H7 (cell line): Measurements from ENCODE around the gene APOL4. TPM values are rescaled to one million over a fixed set of nuclear protein-coding genes. Genes with fewer than 3 reads are reported as not detected.
A peak's percentile ranks its signal among the peaks of the same experiment; 100 is the strongest.
"Not testable (repeated sequence)": the region's sequence is repeated elsewhere in the genome, so short reads cannot be mapped to it uniquely, and the experiment has no call there.

Experiments
- DNase-seq: peaks from one replicate; pipeline ENCODE4 v3.0.0; 2012
- H3K27me3 ChIP-seq: 2 replicates; pipeline ENCODE4 v1.6.0; 2011; ENCODE audit warnings: mild to moderate bottlenecking, low read length; ENCODE audit not compliant: control insufficient read depth, insufficient read depth
- H3K36me3 ChIP-seq: replicated peaks from 2 replicates; pipeline ENCODE4 v1.5.1; 2011; ENCODE audit warnings: low read length; ENCODE audit not compliant: control insufficient read depth, insufficient read depth
- H3K4me3 ChIP-seq: 2 replicates; pipeline ENCODE4 v1.5.1; 2011; ENCODE audit warnings: low read depth, mild to moderate bottlenecking, control low read depth, low read length, moderate library complexity; ENCODE audit not compliant: insufficient read depth
- total RNA-seq: library from RNA; depleted of rRNA; stranded (reverse); fragments of >200 nt; shearing (Covaris generic); gene quantifications from 2 replicates; pipeline ENCODE4 v1.2.3, GENCODE V29; 2014

APOL4 gene
- total RNA-seq, 1 experiment from 2014 or later: not detected

GRCh38 chr22:36223504-36223903, 21.9 kb upstream of the APOL4 start:
- Histone ChIP-seq H3K4me3 (no peak overlapping the region), H3K27me3 (no peaks in the 10 kb centered on the region), H3K36me3 (peaks cover 3% of the 10 kb centered on the region)
- DNase-seq: no peak

DNA sequence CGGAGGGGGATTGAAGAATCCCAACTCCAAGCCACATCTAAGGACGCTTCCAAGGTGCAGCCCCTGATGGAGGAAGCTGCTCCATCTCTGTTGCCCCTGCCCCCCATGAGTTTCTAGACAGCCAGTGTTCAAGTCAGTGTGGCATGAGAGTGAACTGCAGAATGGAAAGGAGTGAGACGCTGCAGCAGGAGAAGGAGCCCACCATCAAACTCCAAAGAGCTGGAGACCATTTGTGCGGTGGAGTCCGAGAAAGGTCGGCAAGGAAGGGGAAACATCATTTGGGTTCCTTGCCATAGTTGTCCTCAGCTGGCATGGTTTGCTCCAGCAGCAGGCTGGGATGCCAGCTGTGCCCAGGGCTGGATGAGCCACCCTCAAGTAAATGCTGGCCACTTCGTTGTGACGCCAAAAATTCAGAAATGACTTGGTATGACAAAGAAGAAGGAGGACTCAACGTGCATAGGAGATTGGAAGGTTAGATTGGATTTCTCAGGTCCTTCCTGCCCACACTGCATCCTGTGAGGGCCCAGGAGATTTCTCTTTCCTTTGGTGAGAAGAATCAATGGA, 21.4 kb upstream of the APOL4 start:
- peaks cover 3% of the 10 kb centered on the region for H3K36me3 ChIP-seq
- no peaks in the 10 kb centered on the region for H3K27me3 ChIP-seq
- DNase-seq: no peak
- no peak overlapping the region for H3K4me3 ChIP-seq

- Histone ChIP-seq H3K27me3 (no peaks in the 10 kb centered on the region), H3K36me3 (no peaks in the 10 kb centered on the region), H3K4me3 (no peak overlapping the region)
- DNase-seq: peak; percentile 67
Measured at GRCh38 chr22:36221799-36222751, 20.5 kb upstream of the APOL4 start.

DNA sequence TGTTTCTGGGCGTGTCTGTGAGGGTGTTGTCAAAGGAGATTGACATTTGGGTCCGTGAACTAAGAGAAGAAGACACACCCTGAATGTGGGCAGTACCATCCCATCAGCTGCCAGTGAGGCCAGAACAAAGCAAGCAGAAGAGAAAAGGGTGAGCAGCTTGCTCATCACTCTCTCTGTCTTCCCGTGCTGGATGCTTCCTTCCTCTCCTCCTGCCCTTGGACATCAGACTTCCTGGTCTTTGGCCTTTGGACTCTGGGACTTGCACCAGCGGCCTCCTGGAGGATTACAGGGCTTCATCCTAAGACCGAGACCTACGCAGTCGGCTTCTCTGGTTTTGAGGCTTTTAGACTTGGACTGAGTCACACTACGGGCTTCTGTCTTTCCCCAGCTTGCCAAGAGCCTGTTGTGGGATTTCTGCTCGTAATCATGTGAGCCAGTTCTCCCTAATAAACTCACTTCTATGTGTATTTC, 18.9 kb upstream of the APOL4 start:
- DNase-seq: no peak
- Histone ChIP-seq H3K4me3 (no peak overlapping the region), H3K27me3 (no peaks in the 10 kb centered on the region), H3K36me3 (no peaks in the 10 kb centered on the region)

GRCh38 chr22:36218648-36219193, 17.1 kb upstream of the APOL4 start:
- Histone ChIP-seq H3K36me3 (no peaks in the 10 kb centered on the region), H3K4me3 (no peak overlapping the region), H3K27me3 (no peaks in the 10 kb centered on the region)
- DNase-seq: no peak

DNA sequence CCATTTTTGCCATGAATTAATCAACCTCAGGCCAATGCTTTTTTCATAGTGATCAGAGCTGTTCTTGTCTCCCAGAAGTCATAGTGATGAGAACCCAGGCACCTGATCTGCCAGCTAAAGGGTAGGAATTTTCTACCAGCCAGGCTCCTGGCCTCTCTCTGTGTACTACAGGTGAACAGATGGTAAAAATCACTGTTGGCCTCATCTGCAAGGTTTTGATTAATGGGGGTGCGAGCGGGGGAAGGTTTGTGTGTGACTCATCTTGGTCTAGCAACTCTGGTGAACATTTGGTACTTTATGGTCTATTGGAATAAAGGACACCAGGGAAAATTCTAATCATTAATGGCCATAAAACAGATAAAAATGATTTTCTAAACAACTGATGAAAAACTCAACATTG, 14.4 kb upstream of the APOL4 start:
- Histone ChIP-seq H3K36me3 (no peaks in the 10 kb centered on the region), H3K4me3 (no peak overlapping the region), H3K27me3 (no peaks in the 10 kb centered on the region)
- no peak for DNase-seq

DNA sequence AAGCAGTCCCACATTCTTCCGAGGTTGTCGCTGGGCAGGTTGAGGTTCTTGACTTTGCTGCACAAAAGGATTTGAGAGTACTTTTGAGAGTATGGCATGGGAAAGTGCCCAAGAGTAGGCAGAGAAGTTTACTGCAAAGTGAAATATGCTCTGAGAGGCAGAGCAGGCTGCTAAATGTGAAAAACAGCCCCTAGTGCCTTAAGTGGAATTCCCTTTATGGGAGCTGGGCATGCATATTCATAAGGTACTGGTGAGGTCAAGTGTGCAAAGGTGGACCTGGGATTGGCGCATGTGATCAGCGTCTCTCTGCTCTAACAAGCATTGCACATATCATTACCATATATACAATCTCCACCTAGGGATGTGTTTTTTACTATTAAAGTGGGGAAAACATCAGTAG, 12.0 kb upstream of the APOL4 start:
- no peak for DNase-seq
- Histone ChIP-seq H3K27me3 (no peaks in the 10 kb centered on the region), H3K4me3 (no peak overlapping the region), H3K36me3 (no peaks in the 10 kb centered on the region)

GRCh38 chr22:36212901-36213300, 11.3 kb upstream of the APOL4 start:
- no peaks in the 10 kb centered on the region for H3K36me3 ChIP-seq
- H3K4me3 ChIP-seq: no peak overlapping the region
- DNase-seq: no peak
- H3K27me3 ChIP-seq: no peaks in the 10 kb centered on the region

DNA sequence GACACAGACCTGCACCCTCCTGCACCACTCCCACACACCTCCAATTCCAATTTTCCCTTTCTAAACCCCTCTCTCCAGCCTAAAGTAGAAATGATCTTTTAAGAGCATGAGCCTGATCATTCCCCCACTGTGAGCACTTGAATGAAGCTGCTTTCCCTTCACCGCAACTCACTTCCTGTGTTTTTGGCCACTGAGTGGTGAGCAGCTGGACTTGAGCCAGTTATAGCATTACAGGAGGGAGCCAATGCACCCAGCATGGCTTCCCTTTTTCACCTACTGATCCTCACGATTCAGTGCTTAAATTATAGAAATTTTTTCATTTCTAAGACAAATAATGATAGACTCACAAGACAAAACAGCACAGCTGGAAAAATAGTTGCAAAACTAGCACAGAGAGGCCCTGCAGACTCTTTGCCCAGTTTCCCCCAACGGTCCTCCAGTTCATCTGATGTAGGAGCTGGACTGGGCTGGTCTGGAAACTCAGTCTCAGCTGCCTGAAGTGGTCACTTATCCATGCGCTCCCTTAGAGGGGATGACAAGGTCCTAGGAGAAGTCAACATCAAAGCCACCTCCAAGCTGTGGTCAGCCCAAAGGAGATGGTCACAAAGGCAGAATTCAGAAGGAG, 9.7 kb upstream of the APOL4 start:
- H3K4me3 ChIP-seq: no peak overlapping the region
- H3K36me3 ChIP-seq: no peaks in the 10 kb centered on the region
- no peaks in the 10 kb centered on the region for H3K27me3 ChIP-seq
- no peak for DNase-seq

DNA sequence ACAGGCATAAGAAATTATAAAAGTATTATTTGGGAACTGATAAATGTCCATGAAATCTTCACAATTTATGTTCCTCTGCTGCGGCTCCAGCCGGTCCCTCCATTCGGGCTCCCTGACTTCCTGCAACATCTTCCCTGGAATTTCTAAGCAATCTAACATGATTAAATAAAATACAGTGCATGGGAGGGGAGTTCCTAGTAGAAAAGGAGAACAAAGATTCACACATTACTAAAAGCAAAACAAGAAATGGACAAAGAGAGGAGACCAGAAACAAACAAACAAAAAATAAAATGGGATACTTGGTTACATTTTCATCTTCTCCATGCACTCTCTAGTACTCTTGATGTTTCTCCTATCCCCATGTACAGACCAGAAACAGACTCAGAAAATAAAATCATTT, 8.6 kb upstream of the APOL4 start:
- no peaks in the 10 kb centered on the region for H3K36me3 ChIP-seq
- no peak for DNase-seq
- H3K27me3 ChIP-seq: no peaks in the 10 kb centered on the region
- H3K4me3 ChIP-seq: no peak overlapping the region

GRCh38 chr22:36209488-36209908, 7.9 kb upstream of the APOL4 start:
- not testable (repeated sequence) for H3K27me3 ChIP-seq, H3K4me3 ChIP-seq, DNase-seq, H3K36me3 ChIP-seq

GRCh38 chr22:36208914-36209313, 7.3 kb upstream of the APOL4 start:
- Histone ChIP-seq H3K27me3 (no peaks in the 10 kb centered on the region), H3K36me3 (no peaks in the 10 kb centered on the region), H3K4me3 (no peak overlapping the region)
- DNase-seq: no peak

GRCh38 chr22:36208162-36208765, 6.7 kb upstream of the APOL4 start:
- Histone ChIP-seq H3K4me3 (no peak overlapping the region), H3K36me3 (no peaks in the 10 kb centered on the region), H3K27me3 (no peaks in the 10 kb centered on the region)
- no peak for DNase-seq

DNA sequence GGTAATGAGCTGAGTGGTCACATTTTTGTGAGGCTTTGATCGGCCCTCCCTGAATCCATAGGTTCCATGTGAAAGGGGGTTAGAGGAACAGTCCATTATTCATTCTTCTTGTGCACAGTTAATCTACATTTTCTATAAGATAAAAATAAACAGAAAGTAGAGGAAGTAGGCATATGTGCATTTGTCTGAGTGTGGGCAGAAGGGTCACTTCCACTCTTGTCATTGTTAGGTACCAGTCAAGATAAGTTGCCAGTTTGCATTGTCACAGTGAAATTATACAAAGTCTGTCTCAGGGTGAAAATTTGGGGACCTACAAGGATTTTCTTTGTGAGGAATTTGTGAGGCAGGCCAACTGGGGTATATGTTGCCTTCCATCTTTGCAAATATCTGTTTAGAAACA, 4.6 kb upstream of the APOL4 start:
- Histone ChIP-seq H3K36me3 (no peaks in the 10 kb centered on the region), H3K4me3 (no peak overlapping the region), H3K27me3 (no peaks in the 10 kb centered on the region)
- no peak for DNase-seq
